Measurements from ENCODE around the gene LGR4.
A peak's percentile ranks its signal among the peaks of the same experiment; 100 is the strongest.

LGR4 gene

DNA sequence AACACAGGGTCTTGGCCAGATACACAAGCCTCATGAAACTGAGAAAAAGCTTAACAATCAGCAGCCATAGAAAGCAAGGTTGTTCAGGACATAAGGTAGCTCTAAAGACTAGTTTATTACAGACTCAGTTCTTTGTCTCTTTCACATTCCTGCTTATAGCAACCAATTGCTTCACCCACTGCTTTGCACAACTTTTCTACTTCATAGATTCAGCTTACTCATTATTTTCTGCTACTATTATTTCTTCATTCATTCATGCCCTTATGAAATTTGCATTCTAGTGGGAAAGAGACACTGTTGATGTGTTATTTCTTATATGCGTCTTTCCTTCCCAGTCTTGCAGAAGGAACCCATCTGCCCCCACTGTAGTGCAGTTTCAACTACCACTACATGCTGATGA, 114.3 kb downstream of the LGR4 start:
- Histone ChIP-seq H3K4me3 (ENCODE audit: low read depth, low read length) (no peak overlapping the region), H3K4me1 (ENCODE audit: control insufficient read depth, insufficient read depth, low read length) (peaks cover 27% of the 10 kb centered on the region), H3K9me3 (ENCODE audit: control insufficient read depth, insufficient read depth, low read length) (no peaks in the 10 kb centered on the region), H3K36me3 (ENCODE audit: control insufficient read depth, insufficient read depth, low read length) (no peaks in the 10 kb centered on the region), H3K27ac (ENCODE audit: low read depth, low read length) (no peak overlapping the region), H3K27me3 (ENCODE audit: control insufficient read depth, insufficient read depth, low read length) (no peaks in the 10 kb centered on the region), H3K9ac (ENCODE audit: low read depth, low read length) (no peak overlapping the region)

DNA sequence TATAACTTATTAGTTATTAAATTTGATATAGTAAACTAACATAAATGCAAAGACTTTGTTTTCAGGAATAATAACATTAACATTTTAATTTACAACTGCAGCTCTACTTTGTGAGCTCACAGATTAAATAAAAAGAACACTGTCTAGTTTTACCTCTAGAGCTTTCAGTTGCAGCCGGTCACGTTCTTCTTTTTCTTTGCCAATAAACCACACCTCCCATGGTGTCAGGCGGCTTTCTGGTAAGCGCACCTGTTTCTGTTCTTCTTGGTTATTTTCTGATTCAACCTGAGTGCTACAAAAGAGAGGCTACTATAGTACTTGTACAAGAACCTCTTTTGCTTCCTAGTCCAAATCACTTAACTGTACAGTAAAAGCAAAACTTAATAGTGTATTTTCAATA, 115.3 kb downstream of the LGR4 start:
- Histone ChIP-seq H3K9me3 (ENCODE audit: control insufficient read depth, insufficient read depth, low read length) (no peaks in the 10 kb centered on the region), H3K27me3 (ENCODE audit: control insufficient read depth, insufficient read depth, low read length) (no peaks in the 10 kb centered on the region), H3K9ac (ENCODE audit: low read depth, low read length) (no peak overlapping the region), H3K4me1 (ENCODE audit: control insufficient read depth, insufficient read depth, low read length) (peaks cover 34% of the 10 kb centered on the region), H3K27ac (ENCODE audit: low read depth, low read length) (no peak overlapping the region), H3K4me3 (ENCODE audit: low read depth, low read length) (no peak overlapping the region), H3K36me3 (ENCODE audit: control insufficient read depth, insufficient read depth, low read length) (no peaks in the 10 kb centered on the region)

DNA sequence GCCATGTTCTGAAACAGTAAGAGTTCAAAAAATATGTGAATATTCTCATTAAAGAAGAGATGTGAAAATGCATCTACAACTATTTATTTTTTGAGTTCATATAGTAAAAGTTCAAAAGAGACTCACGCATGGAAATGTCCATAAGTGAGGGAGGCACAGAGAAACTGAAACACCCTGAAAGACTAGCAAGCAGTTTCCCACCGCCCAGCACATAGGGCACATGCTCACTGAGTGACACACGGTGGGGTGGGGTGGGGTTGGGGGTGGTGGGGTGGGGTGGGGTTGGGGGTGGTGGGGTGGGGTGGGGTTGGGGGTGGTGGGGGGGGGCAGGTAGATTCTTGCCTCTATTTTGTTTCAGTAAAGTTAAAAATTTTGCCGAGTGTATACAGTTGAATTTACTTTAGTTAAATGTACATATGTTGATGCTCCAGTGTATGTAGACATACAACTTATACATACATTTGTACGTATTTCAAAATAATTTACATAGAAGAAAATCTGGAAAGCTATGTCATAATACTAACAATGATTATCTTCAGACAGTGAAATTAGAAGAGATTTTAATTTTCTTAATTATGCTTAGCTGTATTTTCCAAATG, 115.9 kb downstream of the LGR4 start:
- H3K27me3 ChIP-seq (ENCODE audit: control insufficient read depth, insufficient read depth, low read length), result no peaks in the 10 kb centered on the region
- no peaks in the 10 kb centered on the region for H3K9me3 ChIP-seq (ENCODE audit: control insufficient read depth, insufficient read depth, low read length)
- H3K9ac ChIP-seq (ENCODE audit: low read depth, low read length), result no peak overlapping the region
- H3K4me3 ChIP-seq (ENCODE audit: low read depth, low read length), result no peak overlapping the region
- H3K4me1 ChIP-seq (ENCODE audit: control insufficient read depth, insufficient read depth, low read length), result peaks cover 28% of the 10 kb centered on the region
- no peaks in the 10 kb centered on the region for H3K36me3 ChIP-seq (ENCODE audit: control insufficient read depth, insufficient read depth, low read length)
- no peak overlapping the region for H3K27ac ChIP-seq (ENCODE audit: low read depth, low read length)

DNA sequence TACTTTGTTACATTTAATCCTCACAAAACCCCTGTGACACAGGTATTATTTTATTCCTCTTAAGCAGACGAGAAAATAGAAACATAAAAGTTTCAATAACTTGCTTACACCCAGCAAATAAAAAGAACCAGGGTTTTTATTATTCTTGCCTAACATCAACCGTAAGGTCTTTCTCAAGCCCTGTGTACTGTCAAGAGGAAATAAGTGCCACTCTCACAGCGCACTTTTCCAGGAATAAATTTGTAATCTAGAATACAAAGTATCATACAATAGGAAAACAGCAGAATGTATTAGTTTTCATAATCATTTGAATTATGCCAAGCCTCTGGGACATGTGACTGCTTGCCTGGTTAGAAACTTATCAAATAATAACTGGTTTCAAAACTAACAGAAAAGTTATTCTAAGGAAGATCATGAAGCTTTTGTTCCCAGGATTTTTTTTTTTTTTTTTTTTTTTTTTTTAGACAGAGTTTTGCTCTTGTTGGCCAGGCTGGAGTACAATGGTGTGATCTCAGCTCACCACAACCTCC, 117.0 kb downstream of the LGR4 start:
- no peak overlapping the region for H3K9ac ChIP-seq (ENCODE audit: low read depth, low read length)
- H3K27me3 ChIP-seq (ENCODE audit: control insufficient read depth, insufficient read depth, low read length), result no peaks in the 10 kb centered on the region
- H3K4me1 ChIP-seq (ENCODE audit: control insufficient read depth, insufficient read depth, low read length), result peaks cover 39% of the 10 kb centered on the region

DNA sequence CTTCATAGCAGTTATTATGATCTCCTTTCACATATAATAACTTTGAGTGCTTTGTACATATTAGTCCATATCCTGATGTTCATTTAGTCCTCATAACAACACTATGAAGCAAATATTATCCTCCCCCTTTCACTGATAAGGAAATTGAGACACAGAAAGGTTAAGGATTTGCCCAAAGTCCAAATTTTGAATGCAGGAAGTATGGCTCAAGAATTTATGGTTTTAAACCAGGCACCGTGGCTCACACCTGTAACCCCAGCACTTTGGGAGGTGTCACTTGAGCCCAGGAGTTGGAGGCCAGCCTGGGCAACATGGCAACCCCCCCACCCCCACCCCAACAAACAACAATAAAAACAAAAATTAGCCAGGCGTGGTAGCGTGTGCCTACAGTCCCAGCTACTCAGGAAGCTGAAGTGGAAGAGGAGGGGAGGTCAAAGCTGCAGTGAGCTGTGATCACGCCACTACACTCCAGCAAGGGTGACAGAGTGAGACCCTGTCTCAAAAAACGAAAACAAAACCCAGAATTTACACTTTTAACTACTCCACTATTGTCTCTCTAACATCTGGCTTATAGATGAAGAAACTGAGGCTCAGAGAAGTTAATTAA, 118.1 kb downstream of the LGR4 start:
- Histone ChIP-seq H3K27ac (ENCODE audit: low read depth, low read length) (peak overlapping the region; percentile 43), H3K36me3 (ENCODE audit: control insufficient read depth, insufficient read depth, low read length) (no peaks in the 10 kb centered on the region; the same call in 1 of the 2 replicates), H3K9ac (ENCODE audit: low read depth, low read length) (no peak overlapping the region), H3K9me3 (ENCODE audit: control insufficient read depth, insufficient read depth, low read length) (no peaks in the 10 kb centered on the region), H3K4me3 (ENCODE audit: low read depth, low read length) (no peak overlapping the region), H3K27me3 (ENCODE audit: control insufficient read depth, insufficient read depth, low read length) (no peaks in the 10 kb centered on the region), H3K4me1 (ENCODE audit: control insufficient read depth, insufficient read depth, low read length) (peaks cover 45% of the 10 kb centered on the region)

More for the DNA sequence above, 117.0 kb downstream of the LGR4 start:
- H3K36me3 ChIP-seq (ENCODE audit: control insufficient read depth, insufficient read depth, low read length), result no peaks in the 10 kb centered on the region
- H3K27ac ChIP-seq (ENCODE audit: low read depth, low read length), result no peak overlapping the region
- H3K9me3 ChIP-seq (ENCODE audit: control insufficient read depth, insufficient read depth, low read length), result no peaks in the 10 kb centered on the region
- no peak overlapping the region for H3K4me3 ChIP-seq (ENCODE audit: low read depth, low read length)

DNA sequence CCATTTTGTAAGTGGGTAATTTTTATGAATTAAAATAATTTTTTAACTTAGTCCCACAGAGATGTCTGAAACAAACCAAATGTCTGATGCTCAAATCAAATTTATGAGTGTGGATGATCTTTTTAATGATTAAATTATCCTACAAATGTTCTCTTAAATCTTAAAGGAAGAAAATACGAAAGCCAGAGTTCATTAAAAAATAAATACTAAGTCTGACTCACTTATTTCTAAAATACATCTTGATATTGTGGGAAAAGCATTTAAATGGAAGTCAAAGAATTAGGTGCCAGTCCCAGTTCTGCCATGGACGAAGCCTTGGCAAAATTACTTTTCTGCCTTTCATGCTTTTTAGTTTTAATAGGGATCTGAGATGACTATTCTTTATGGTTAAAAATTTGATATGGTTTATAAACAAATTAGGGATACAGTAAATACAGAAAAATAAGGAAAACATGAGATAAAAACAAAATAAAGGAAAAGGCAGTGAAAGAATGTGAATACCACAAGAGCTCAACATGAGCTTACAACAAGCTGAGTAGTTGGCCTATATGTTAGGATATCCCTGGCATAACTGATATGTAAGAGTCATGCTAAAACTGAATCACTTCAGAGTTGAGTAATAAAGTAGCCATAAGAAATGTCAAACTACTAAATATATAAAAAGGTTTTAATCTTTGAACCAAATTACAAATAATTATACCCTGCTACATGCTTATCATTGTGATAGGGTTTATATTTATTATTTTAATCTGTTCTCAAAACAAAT, 118.8 kb downstream of the LGR4 start:
- H3K36me3 ChIP-seq (ENCODE audit: control insufficient read depth, insufficient read depth, low read length), result no peaks in the 10 kb centered on the region; the same call in 1 of the 2 replicates
- no peak overlapping the region for H3K27ac ChIP-seq (ENCODE audit: low read depth, low read length)

DNA sequence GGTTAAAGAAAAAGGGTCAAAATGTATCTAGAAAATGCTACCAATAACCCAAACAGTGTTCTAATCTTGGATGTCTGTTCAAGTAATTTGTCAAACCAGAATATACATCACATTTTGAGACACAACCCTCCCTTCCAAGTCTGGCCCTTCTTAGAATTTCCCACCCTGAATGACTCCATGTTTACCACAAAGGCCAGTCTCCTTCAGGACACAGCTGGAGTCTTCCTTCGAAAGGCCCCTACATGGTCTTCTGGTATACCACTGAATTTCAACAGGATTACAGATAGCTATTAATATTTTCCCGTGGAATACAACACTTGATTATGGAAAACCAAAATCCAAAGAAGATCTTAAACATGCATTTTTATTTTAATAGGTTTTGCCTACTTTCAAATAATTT, 119.8 kb downstream of the LGR4 start:
- Histone ChIP-seq H3K36me3 (ENCODE audit: control insufficient read depth, insufficient read depth, low read length) (no peaks in the 10 kb centered on the region; the same call in 1 of the 2 replicates), H3K9me3 (ENCODE audit: control insufficient read depth, insufficient read depth, low read length) (no peaks in the 10 kb centered on the region), H3K27me3 (ENCODE audit: control insufficient read depth, insufficient read depth, low read length) (no peaks in the 10 kb centered on the region), H3K27ac (ENCODE audit: low read depth, low read length) (peak overlapping the region; percentile 31), H3K4me1 (ENCODE audit: control insufficient read depth, insufficient read depth, low read length) (peaks cover 52% of the 10 kb centered on the region), H3K4me3 (ENCODE audit: low read depth, low read length) (no peak overlapping the region), H3K9ac (ENCODE audit: low read depth, low read length) (no peak overlapping the region)

More for the DNA sequence above, 118.8 kb downstream of the LGR4 start:
- H3K9me3 ChIP-seq (ENCODE audit: control insufficient read depth, insufficient read depth, low read length), result no peaks in the 10 kb centered on the region
- H3K9ac ChIP-seq (ENCODE audit: low read depth, low read length), result no peak overlapping the region
- H3K4me1 ChIP-seq (ENCODE audit: control insufficient read depth, insufficient read depth, low read length), result peaks cover 47% of the 10 kb centered on the region
- no peaks in the 10 kb centered on the region for H3K27me3 ChIP-seq (ENCODE audit: control insufficient read depth, insufficient read depth, low read length)
- H3K4me3 ChIP-seq (ENCODE audit: low read depth, low read length), result no peak overlapping the region

DNA sequence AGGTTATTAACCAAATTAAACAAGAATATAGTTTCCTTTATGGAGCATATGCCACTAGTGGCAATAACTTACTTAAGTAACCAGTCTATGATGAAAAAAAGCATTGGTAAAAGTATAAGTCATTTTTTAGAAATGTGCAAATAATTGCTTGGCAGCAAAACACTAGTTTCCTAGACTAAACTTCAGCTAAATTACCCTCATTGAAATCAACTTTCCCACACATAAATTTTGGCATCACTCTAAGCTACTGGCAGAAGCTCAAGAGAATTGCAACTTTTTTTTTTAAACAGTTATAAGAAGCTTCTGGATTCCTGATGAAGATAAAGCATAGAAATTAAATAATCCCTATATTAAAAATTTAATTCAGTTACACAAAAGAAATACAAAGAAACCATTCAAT, 122.1 kb downstream of the LGR4 start:
- Histone ChIP-seq H3K27me3 (ENCODE audit: control insufficient read depth, insufficient read depth, low read length) (no peaks in the 10 kb centered on the region), H3K27ac (ENCODE audit: low read depth, low read length) (peak overlapping the region; percentile 92), H3K4me1 (ENCODE audit: control insufficient read depth, insufficient read depth, low read length) (peaks cover 67% of the 10 kb centered on the region), H3K36me3 (ENCODE audit: control insufficient read depth, insufficient read depth, low read length) (no peaks in the 10 kb centered on the region; the same call in 1 of the 2 replicates), H3K4me3 (ENCODE audit: low read depth, low read length) (no peak overlapping the region), H3K9ac (ENCODE audit: low read depth, low read length) (no peak overlapping the region), H3K9me3 (ENCODE audit: control insufficient read depth, insufficient read depth, low read length) (no peaks in the 10 kb centered on the region)

DNA sequence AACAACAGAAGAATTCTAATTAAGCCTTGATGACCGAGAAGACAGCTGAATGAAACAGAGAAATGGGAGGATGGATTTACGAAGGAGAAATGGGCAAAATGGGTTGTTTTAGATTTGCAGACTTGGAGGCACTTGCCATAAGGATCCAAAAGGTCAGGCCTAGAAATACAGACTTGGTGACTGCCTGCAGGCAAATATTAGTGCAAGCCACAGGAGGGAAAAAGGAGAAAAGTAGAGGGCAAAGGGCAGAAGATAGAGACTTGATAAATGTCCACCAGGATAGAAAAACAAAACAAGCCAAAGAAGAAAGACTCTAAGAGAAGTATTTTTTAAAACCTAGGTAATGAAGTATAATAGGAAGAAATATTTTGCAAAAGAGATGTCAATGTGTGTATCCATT, 122.7 kb downstream of the LGR4 start:
- Histone ChIP-seq H3K27me3 (ENCODE audit: control insufficient read depth, insufficient read depth, low read length) (no peaks in the 10 kb centered on the region), H3K36me3 (ENCODE audit: control insufficient read depth, insufficient read depth, low read length) (no peaks in the 10 kb centered on the region; the same call in 1 of the 2 replicates), H3K4me3 (ENCODE audit: low read depth, low read length) (no peak overlapping the region), H3K9me3 (ENCODE audit: control insufficient read depth, insufficient read depth, low read length) (no peaks in the 10 kb centered on the region), H3K9ac (ENCODE audit: low read depth, low read length) (no peak overlapping the region), H3K4me1 (ENCODE audit: control insufficient read depth, insufficient read depth, low read length) (peaks cover 65% of the 10 kb centered on the region), H3K27ac (ENCODE audit: low read depth, low read length) (peak overlapping the region; percentile 92)

DNA sequence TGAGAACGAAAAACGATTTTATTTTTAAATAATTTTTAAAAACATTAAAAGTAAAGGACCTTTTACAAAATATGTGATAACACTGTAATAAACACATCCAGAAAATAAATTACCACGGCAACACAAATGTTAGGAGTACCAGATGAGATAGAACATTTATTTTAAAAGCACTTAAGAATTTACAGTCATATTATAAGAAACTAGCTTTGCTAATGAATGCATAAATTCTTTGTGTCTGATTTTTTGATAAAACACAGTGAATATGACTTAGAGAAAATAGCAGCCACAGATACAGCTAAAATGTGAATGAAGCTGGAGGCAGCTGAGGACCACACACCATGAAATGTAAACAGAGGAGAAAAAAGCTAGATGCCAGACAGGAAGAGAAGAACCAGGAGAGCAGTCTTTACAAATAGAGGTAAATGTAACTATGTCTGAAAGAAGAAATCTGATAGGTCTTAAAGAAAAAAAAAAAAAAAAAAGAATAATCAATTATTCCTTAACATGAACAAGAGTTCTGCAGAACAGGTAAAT, 124.2 kb downstream of the LGR4 start:
- Histone ChIP-seq H3K27ac (ENCODE audit: low read depth, low read length) (peak overlapping the region; percentile 92), H3K4me1 (ENCODE audit: control insufficient read depth, insufficient read depth, low read length) (peaks cover 55% of the 10 kb centered on the region), H3K9me3 (ENCODE audit: control insufficient read depth, insufficient read depth, low read length) (no peaks in the 10 kb centered on the region), H3K27me3 (ENCODE audit: control insufficient read depth, insufficient read depth, low read length) (no peaks in the 10 kb centered on the region), H3K36me3 (ENCODE audit: control insufficient read depth, insufficient read depth, low read length) (no peaks in the 10 kb centered on the region; the same call in 1 of the 2 replicates), H3K9ac (ENCODE audit: low read depth, low read length) (no peak overlapping the region), H3K4me3 (ENCODE audit: low read depth, low read length) (peak overlapping the region; percentile 27)

All from HUES48 (cell line).